Ishikawa (cell line): ENCODE results near the gene UBE3B.

Experiments
- CREB1 ChIP-seq: IDR thresholded peaks from 2 replicates; pipeline ENCODE4 v1.6.1; 2012; ENCODE audit warnings: low read depth
- EGR1 ChIP-seq: IDR thresholded peaks from 2 replicates; pipeline ENCODE4 v1.6.1; 2012
- EP300 ChIP-seq: IDR thresholded peaks from 2 replicates; pipeline ENCODE4 v1.6.1; 2012; ENCODE audit warnings: borderline replicate concordance
- FOXM1 ChIP-seq: IDR thresholded peaks from 2 replicates; pipeline ENCODE4 v1.6.1; 2012; ENCODE audit warnings: low read depth, borderline replicate concordance
- NFIC ChIP-seq: IDR thresholded peaks from 2 replicates; pipeline ENCODE4 v1.6.1; 2012
- TAF1 ChIP-seq: IDR thresholded peaks from 2 replicates; pipeline ENCODE4 v1.6.1; 2012; ENCODE audit warnings: low read depth, mild to moderate bottlenecking
- TEAD4 ChIP-seq: IDR thresholded peaks from 2 replicates; pipeline ENCODE4 v1.6.1; 2012
- TF ChIP-seq, protein P1 (sequence below): IDR thresholded peaks from 2 replicates; pipeline ENCODE4 v1.6.1; 2012

DNA sequence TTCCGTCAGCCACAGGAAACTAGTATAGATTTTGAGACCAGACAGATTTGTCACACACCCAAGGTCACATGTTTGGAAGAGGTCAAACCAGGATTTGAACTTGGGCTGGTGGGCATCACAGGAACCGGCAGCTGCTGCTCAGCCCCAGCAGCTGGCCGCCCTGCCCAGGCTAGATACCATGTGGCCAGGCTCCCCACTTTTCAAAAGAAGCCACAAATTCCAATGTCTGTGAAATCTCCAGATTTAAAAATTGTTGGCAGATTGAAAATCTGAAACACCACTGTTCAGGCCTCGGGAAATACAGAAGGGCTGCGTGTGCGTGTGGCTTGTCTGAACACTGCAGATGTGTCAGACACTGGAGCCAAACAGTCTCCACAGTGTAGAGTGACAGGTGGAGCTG lies 65.4 kb downstream of the UBE3B start:
- no peak for TF ChIP-seq NFIC
- TF ChIP-seq CREB1 = no peak
- no peak for TF ChIP-seq EP300
- TF ChIP-seq TEAD4 = no peak
- TF ChIP-seq, protein P1, sequence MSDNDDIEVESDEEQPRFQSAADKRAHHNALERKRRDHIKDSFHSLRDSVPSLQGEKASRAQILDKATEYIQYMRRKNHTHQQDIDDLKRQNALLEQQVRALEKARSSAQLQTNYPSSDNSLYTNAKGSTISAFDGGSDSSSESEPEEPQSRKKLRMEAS = no peak
- no peak for TF ChIP-seq TAF1
- TF ChIP-seq FOXM1 = no peak
- no peak for TF ChIP-seq EGR1
